ENCODE measurements around the gene LAMA2.

DNA sequence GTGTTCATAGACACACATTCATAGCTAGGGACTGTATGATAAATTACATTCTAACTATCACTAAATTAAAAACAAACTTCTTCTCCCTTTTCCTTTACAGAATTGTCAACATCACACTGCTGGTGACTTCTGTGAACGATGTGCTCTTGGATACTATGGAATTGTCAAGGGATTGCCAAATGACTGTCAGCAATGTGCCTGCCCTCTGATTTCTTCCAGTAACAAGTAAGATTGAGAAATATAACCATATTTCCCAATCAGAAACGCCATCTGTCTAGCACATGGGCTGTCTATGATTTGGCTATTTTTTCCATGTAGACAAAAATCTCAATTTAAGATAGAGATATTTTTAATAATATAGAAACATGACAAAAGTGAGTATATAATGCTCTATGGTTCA is 459.3 kb downstream of the LAMA2 start:
- TF ChIP-seq POLR2A (IDR thresholded peaks at IDR 0.05; ENCODE audit: low read depth, low read length) (no peak), FOS (IDR thresholded peaks at IDR 0.05; ENCODE audit: borderline replicate concordance, insufficient read depth, low read length) (no peak)
- TF ChIP-seq, protein P1, sequence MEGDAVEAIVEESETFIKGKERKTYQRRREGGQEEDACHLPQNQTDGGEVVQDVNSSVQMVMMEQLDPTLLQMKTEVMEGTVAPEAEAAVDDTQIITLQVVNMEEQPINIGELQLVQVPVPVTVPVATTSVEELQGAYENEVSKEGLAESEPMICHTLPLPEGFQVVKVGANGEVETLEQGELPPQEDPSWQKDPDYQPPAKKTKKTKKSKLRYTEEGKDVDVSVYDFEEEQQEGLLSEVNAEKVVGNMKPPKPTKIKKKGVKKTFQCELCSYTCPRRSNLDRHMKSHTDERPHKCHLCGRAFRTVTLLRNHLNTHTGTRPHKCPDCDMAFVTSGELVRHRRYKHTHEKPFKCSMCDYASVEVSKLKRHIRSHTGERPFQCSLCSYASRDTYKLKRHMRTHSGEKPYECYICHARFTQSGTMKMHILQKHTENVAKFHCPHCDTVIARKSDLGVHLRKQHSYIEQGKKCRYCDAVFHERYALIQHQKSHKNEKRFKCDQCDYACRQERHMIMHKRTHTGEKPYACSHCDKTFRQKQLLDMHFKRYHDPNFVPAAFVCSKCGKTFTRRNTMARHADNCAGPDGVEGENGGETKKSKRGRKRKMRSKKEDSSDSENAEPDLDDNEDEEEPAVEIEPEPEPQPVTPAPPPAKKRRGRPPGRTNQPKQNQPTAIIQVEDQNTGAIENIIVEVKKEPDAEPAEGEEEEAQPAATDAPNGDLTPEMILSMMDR (IDR thresholded peaks at IDR 0.05; ENCODE audit: extremely low read depth in 1 of 2, insufficient read depth in 1 of 2, low read depth in 1 of 2, low read length in 2 of 2) = no peak

Data from endothelial cell of umbilical vein (primary cell).